SK-N-SH (cell line): ENCODE data around the gene ALPK3. TPM values are rescaled to one million over a fixed set of nuclear protein-coding genes. Genes with fewer than 3 reads are reported as not detected.

Experiments used
- CTCF ChIA-PET: fragments of 300-600, 350-600 bp; formaldehyde crosslinking; extraction: SDS; loops from one replicate; lab custom pipeline; 2021; lab: Yijun Ruan, JAX
- POLR2A ChIA-PET: fragments of 350-600 bp; sonication (Branson Sonifier 250); formaldehyde crosslinking; extraction: SDS; loops from one replicate; lab custom pipeline; 2020; ENCODE audit warnings: antibody characterized with exemption, inconsistent platforms; lab: Yijun Ruan, JAX
- DNase-seq: peaks from one replicate; pipeline ENCODE4 v3.0.0; 2012
- H2AFZ ChIP-seq: fragments of 200-600 bp; sonication (generic); 2 replicates; pipeline ENCODE4 v1.8.1; 2016; ENCODE audit warnings: antibody characterized with exemption, mild to moderate bottlenecking, low read depth
- H3F3A ChIP-seq: fragments of 200-600 bp; sonication (generic); replicated peaks from 2 replicates; pipeline ENCODE3; 2016; ENCODE audit warnings: antibody characterized with exemption, mild to moderate bottlenecking; ENCODE audit not compliant: insufficient read depth
- H3K27ac ChIP-seq, 2 experiments: fragments of 200-500 bp in 1 of 2; fragments of 200-600 bp in 1 of 2; sonication (Bioruptor generic) in 1 of 2; sonication (generic), shearing (Covaris generic) in 1 of 2; 2 replicates each; pipeline versions ENCODE4 v1.5.1 to v1.6.1; 2014 to 2016; ENCODE audit warnings: low read depth in 2 of 2, inconsistent platforms in 1 of 2, low read length in 1 of 2, mild to moderate bottlenecking in 1 of 2, mixed read lengths in 1 of 2
- H3K27me3 ChIP-seq: fragments of 200-600 bp; sonication (generic), shearing (Covaris generic); 2 replicates; pipeline ENCODE4 v1.6.1; 2016; ENCODE audit warnings: mixed run types; ENCODE audit not compliant: insufficient read depth
- H3K36me3 ChIP-seq, 2 experiments: fragments of 200-500 bp in 1 of 2; fragments of 200-600 bp in 1 of 2; sonication (Bioruptor generic) in 1 of 2; sonication (generic) in 1 of 2; replicated peaks in 1 of 2; 2 replicates each; pipeline versions ENCODE3 to v1.5.1; 2014 to 2016; ENCODE audit warnings: low read length in 1 of 2, mild to moderate bottlenecking in 1 of 2; ENCODE audit not compliant: insufficient read depth in 2 of 2, control insufficient read depth in 1 of 2
- H3K4me1 ChIP-seq, 2 experiments: fragments of 200-500 bp in 1 of 2; fragments of 200-600 bp in 1 of 2; sonication (Bioruptor generic) in 1 of 2; sonication (generic), shearing (Covaris generic) in 1 of 2; 2 replicates each; pipeline versions ENCODE4 v1.5.1 to v1.6.1; 2014 to 2016; ENCODE audit warnings: low read depth in 1 of 2, low read length in 1 of 2, mixed run types in 1 of 2; ENCODE audit not compliant: insufficient read depth in 2 of 2, control insufficient read depth in 1 of 2
- H3K4me2 ChIP-seq: fragments of 200-600 bp; sonication (generic), shearing (Covaris generic); 2 replicates; pipeline ENCODE4 v1.6.1; 2017; ENCODE audit warnings: mixed run types
- H3K4me3 ChIP-seq, 2 experiments: fragments of 200-500 bp in 1 of 2; fragments of 200-600 bp in 1 of 2; sonication (Bioruptor generic) in 1 of 2; sonication (generic), shearing (Covaris generic) in 1 of 2; 2 replicates each; pipeline versions ENCODE4 v1.5.1 to v1.8.1; 2014 to 2016; ENCODE audit warnings: low read depth in 2 of 2, inconsistent platforms in 1 of 2, low read length in 1 of 2, mild to moderate bottlenecking in 1 of 2, mixed read lengths in 1 of 2, moderate library complexity in 1 of 2
- H3K79me2 ChIP-seq: fragments of 200-600 bp; sonication (generic); 2 replicates; pipeline ENCODE4 v1.8.1; 2017; ENCODE audit warnings: mild to moderate bottlenecking; ENCODE audit not compliant: insufficient read depth
- H3K9ac ChIP-seq: fragments of 200-600 bp; sonication (generic); 2 replicates; pipeline ENCODE4 v1.6.1; 2017; ENCODE audit warnings: mixed run types
- H3K9me2 ChIP-seq: fragments of 200-600 bp; sonication (generic); 2 replicates; pipeline ENCODE4 v1.6.1; 2017; ENCODE audit warnings: mixed run types
- H3K9me3 ChIP-seq: fragments of 200-600 bp; sonication (generic); 2 replicates; pipeline ENCODE4 v1.6.1; 2017; ENCODE audit warnings: mixed run types, mild to moderate bottlenecking, moderate library complexity
- H4K20me1 ChIP-seq: fragments of 200-600 bp; sonication (generic); 2 replicates; pipeline ENCODE4 v1.6.1; 2017; ENCODE audit warnings: mild to moderate bottlenecking, mixed run types; ENCODE audit not compliant: insufficient read depth
- ELF1 ChIP-seq: IDR thresholded peaks from 2 replicates; pipeline ENCODE4 v1.4.0; 2012
- MEF2A ChIP-seq: IDR thresholded peaks from 2 replicates; pipeline ENCODE4 v1.4.0; 2012; ENCODE audit warnings: low read depth, borderline replicate concordance
- NRF1 ChIP-seq: IDR thresholded peaks from 2 replicates; pipeline ENCODE4 v1.6.1; 2012; ENCODE audit warnings: low read depth, mild to moderate bottlenecking, low read length
- PBX3 ChIP-seq: IDR thresholded peaks from 2 replicates; pipeline ENCODE4; 2012
- RCOR1 ChIP-seq: fragments of 150-350 bp; IDR thresholded peaks from 2 replicates; pipeline ENCODE4 v1.6.1; 2017; ENCODE audit warnings: antibody characterized with exemption, low read length
- REST ChIP-seq: IDR thresholded peaks from 2 replicates; pipeline ENCODE4 v1.6.1; 2012; ENCODE audit warnings: mild to moderate bottlenecking, low read depth, low read length, moderate library complexity
- RXRA ChIP-seq: IDR thresholded peaks from 2 replicates; pipeline ENCODE4 v1.4.0; 2012; ENCODE audit warnings: low read depth, mild to moderate bottlenecking, borderline replicate concordance
- SMC3 ChIP-seq: IDR thresholded peaks from 2 replicates; pipeline ENCODE4 v1.6.1; 2012; ENCODE audit warnings: low read depth, low read length, improper control_type of control experiment
- TEAD4 ChIP-seq: IDR thresholded peaks from 2 replicates; pipeline ENCODE4 v1.4.0; 2012; ENCODE audit warnings: mild to moderate bottlenecking, borderline replicate concordance; ENCODE audit not compliant: insufficient read depth
- WGBS: methylation state at CpG from one replicate; pipeline ENCODE4 v1.1.6; 2017; ENCODE audit warnings: low lambda C conversion rate; 5-methylcytosine and 5-hydroxymethylcytosine counted together
- polyA plus RNA-seq, 3 experiments: library from polyadenylated mRNA; depleted of rRNA; stranded (reverse); fragments of >200 nt; gene quantifications; 2 replicates each; pipeline ENCODE4 v1.2.3, GENCODE V29; 2012

The ALPK3 gene
- polyA plus RNA-seq, 1 of the 3 experiments (the other 2 are of a cell fraction) = 0.16 TPM

- 88% methylated on average over 14 of the region's 14 CpGs for WGBS
- Histone ChIP-seq H3K4me2 (no peak overlapping the region), H3F3A (no peaks in the 10 kb centered on the region), H3K4me3 (no peak overlapping the region), H4K20me1 (no peaks in the 10 kb centered on the region), H3K79me2 (no peaks in the 10 kb centered on the region), H2AFZ (no peak overlapping the region), H3K9me2 (no peaks in the 10 kb centered on the region), H3K9ac (no peak overlapping the region), H3K9me3 (no peaks in the 10 kb centered on the region), H3K27me3 (no peaks in the 10 kb centered on the region), H3K4me1 (peaks cover 3 to 30% of the 10 kb centered on the region in 2 experiments; a peak in 2 of 4 replicates), H3K36me3 (no peaks in the 10 kb centered on the region), H3K27ac (no peak overlapping the region)
- ChIA-PET CTCF (interaction anchor here (1.1 to 1.7 kb wide), 3 partner anchors 11 to 100 kb away, joined by 3 to 5 read pairs (median 3); no protein-coding TSS in a partner anchor), POLR2A (interaction anchor here (0.6 kb wide), 1 partner anchor 57 kb away, joined by 3 read pairs; no protein-coding TSS in a partner anchor)
- TF ChIP-seq RXRA = no peak
- no peak for DNase-seq
Measured at GRCh38 chr15:84828086-84828908, 11.1 kb downstream of the ALPK3 start.

GRCh38 chr15:84829428-84829827, 12.3 kb downstream of the ALPK3 start:
- Histone ChIP-seq H3K36me3 (no peaks in the 10 kb centered on the region), H3K9me2 (no peaks in the 10 kb centered on the region), H3K4me3 (no peak overlapping the region), H3K27me3 (no peaks in the 10 kb centered on the region), H3K9ac (no peak overlapping the region), H3K27ac (no peak overlapping the region), H3K4me2 (no peak overlapping the region), H3K79me2 (no peaks in the 10 kb centered on the region), H3K4me1 (peaks cover 7 to 27% of the 10 kb centered on the region in 2 experiments; a peak in 2 of 4 replicates), H3F3A (no peaks in the 10 kb centered on the region), H2AFZ (no peak overlapping the region), H4K20me1 (no peaks in the 10 kb centered on the region), H3K9me3 (no peaks in the 10 kb centered on the region)
- TF ChIP-seq TEAD4 = no peak
- TF ChIP-seq MEF2A = no peak
- TF ChIP-seq NRF1 = no peak
- no peak for TF ChIP-seq ELF1
- TF ChIP-seq REST = no peak
- TF ChIP-seq PBX3 = no peak
- TF ChIP-seq RCOR1 = no peak
- no peak for TF ChIP-seq SMC3
- POLR2A ChIA-PET = no interaction called here
- DNase-seq = no peak
- CTCF ChIA-PET = interaction anchor here (1.1 to 6.7 kb wide), 3 partner anchors 16 to 98 kb away, joined by 3 to 38 read pairs (median 3); no protein-coding TSS in a partner anchor
- WGBS = 81% methylated on average over 5 of the region's 8 CpGs
